ENCODE results near the gene COL24A1. TPM values are rescaled to one million over a fixed set of nuclear protein-coding genes. Genes with fewer than 3 reads are reported as not detected.

Gene COL24A1
- total RNA-seq (under 1 TPM; 0.09 to 0.14 TPM), polyA plus RNA-seq (not detected)

- Mint-ChIP-seq H3K4me3 (peak within 1 kb of the TSS in 5 of 8 donors; percentile 16 to 63 (median 37)), H3K9me3 (peaks cover 0 to 12% (median 4%) of the 10 kb centered on the region in 8 donors), H3K27me3 (peaks cover 14 to 22% of the 10 kb centered on the region in 2 donors), H3K36me3 (peaks cover 0 to 5% of the 10 kb centered on the region in 2 donors), H3K4me1 (peaks cover 0 to 14% (median 7%) of the 10 kb centered on the region in 4 donors), H3K27ac (no peak within 1 kb of the TSS)
- POLR2A ChIA-PET (ENCODE audit: partially characterized antibody): no interaction called here
- intact Hi-C loops (cut with micrococcal nuclease): no loop called here
- no peak for DNase-seq
- CTCF ChIA-PET (ENCODE audit: partially characterized antibody): no interaction called here
- Histone ChIP-seq H3K4me3 (ENCODE audit: low read length in 2 of 2) (no peak within 1 kb of the TSS), H3K4me1 (ENCODE audit: insufficient read depth, low read length) (no peaks in the 10 kb centered on the region), H3K27me3 (ENCODE audit: insufficient read depth, low read length) (peaks cover 4% of the 10 kb centered on the region), H3K9me3 (ENCODE audit: control insufficient read depth in 1 of 2, low read length in 2 of 2) (no peaks in the 10 kb centered on the region), H3K27ac (ENCODE audit: low read depth, low read length) (no peak within 1 kb of the TSS), H3K36me3 (ENCODE audit: insufficient read depth, low read length) (no peaks in the 10 kb centered on the region)
Observed at GRCh38 chr1:86156566-86157455, at the start of gene COL24A1. TSS of gene COL24A1 (minus strand) at chr1:86156772. CDS start at chr1:86156396, 376 bp downstream.

DNA sequence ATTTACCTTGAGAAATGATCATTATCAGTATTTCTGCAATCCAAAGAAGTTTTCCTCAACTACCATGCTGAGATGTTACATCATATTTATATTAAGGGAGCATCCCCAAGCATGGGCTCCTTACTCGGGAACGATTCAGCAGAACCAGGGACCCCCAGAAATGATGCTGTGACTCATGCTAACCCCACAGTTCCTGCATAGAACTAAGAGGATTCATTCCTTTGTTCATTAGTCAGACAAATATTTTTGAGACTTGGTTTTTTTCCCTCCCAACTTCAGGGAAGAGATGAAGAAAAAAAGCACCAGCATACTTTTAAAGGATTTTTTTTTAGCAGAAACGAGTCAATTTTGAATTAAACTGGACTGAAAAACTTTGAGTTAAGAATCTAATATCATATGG, 49.2 kb upstream of the COL24A1 start:
- ChIA-PET CTCF (ENCODE audit: partially characterized antibody) (no interaction called here), POLR2A (ENCODE audit: partially characterized antibody) (no interaction called here)
- Histone ChIP-seq H3K27me3 (ENCODE audit: insufficient read depth, low read length) (no peaks in the 10 kb centered on the region), H3K4me1 (ENCODE audit: insufficient read depth, low read length) (no peaks in the 10 kb centered on the region), H3K27ac (ENCODE audit: low read depth, low read length) (no peak overlapping the region), H3K36me3 (ENCODE audit: insufficient read depth, low read length) (no peaks in the 10 kb centered on the region), H3K4me3 (ENCODE audit: low read length in 2 of 2) (no peak overlapping the region), H3K9me3 (ENCODE audit: control insufficient read depth in 1 of 2, low read length in 2 of 2) (no peaks in the 10 kb centered on the region)
- intact Hi-C loops (cut with micrococcal nuclease): no loop called here
- no peak overlapping the region for H3K4me3 Mint-ChIP-seq
- no peak overlapping the region for H3K27ac Mint-ChIP-seq
- no peaks in the 10 kb centered on the region for H3K4me1 Mint-ChIP-seq
- H3K36me3 Mint-ChIP-seq: no peaks in the 10 kb centered on the region
- H3K9me3 Mint-ChIP-seq: no peaks in the 10 kb centered on the region
- H3K27me3 Mint-ChIP-seq: no peaks in the 10 kb centered on the region
- DNase-seq: no peak

DNA sequence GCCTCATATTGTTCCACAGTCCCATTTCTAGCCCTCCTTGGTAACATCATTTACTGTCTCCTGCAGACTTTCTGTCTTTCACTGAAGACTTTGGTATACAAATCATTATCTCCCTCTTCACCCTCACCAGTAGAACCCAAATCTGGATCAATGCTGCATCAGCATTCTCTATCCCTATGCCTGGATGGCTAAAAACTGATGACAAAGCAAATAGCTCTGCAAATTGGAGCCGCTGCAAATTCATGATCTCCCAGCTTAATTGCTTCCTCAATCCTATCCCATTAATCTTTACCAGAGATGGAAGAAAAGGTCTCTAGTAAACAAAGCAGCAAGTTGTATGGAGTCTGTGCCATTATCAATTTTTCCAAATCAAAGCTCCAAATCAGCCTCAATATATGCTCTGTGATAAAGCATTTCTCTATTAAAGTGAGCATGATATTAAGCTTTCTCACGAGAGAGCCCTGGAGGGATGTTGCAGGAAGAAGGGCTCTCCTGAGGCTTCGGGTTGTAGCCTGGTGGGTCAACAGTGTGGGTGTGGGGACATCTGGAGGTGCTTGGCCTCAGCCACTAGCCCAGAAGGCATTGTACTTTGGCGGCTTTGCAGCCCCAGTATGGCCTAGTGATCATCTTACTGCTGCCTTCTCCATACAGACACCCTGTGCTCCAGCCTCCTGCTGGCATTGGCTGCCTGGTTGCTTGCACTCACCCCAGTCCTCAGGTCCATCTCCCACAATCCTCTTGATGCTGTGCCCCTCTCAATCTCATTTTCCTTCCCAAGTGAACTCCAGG, 46.2 kb upstream of the COL24A1 start:
- Histone ChIP-seq H3K27me3 (ENCODE audit: insufficient read depth, low read length) (no peaks in the 10 kb centered on the region), H3K9me3 (ENCODE audit: control insufficient read depth in 1 of 2, low read length in 2 of 2) (no peaks in the 10 kb centered on the region), H3K27ac (ENCODE audit: low read depth, low read length) (no peak overlapping the region), H3K36me3 (ENCODE audit: insufficient read depth, low read length) (no peaks in the 10 kb centered on the region), H3K4me1 (ENCODE audit: insufficient read depth, low read length) (no peaks in the 10 kb centered on the region), H3K4me3 (ENCODE audit: low read length in 2 of 2) (no peak overlapping the region)
- CTCF ChIA-PET (ENCODE audit: partially characterized antibody): no interaction called here
- intact Hi-C loops (cut with micrococcal nuclease): no loop called here
- Mint-ChIP-seq H3K27ac (no peak overlapping the region), H3K9me3 (peaks cover 0 to 2% (median 0%) of the 10 kb centered on the region in 8 donors), H3K4me1 (no peaks in the 10 kb centered on the region), H3K36me3 (no peaks in the 10 kb centered on the region), H3K27me3 (no peaks in the 10 kb centered on the region), H3K4me3 (no peak overlapping the region)
- POLR2A ChIA-PET (ENCODE audit: partially characterized antibody): no interaction called here
- DNase-seq: no peak

GRCh38 chr1:86201311-86201710, 44.7 kb upstream of the COL24A1 start:
- POLR2A ChIA-PET (ENCODE audit: partially characterized antibody): no interaction called here
- no peak overlapping the region for H3K4me3 ChIP-seq (ENCODE audit: low read length in 2 of 2)

DNA sequence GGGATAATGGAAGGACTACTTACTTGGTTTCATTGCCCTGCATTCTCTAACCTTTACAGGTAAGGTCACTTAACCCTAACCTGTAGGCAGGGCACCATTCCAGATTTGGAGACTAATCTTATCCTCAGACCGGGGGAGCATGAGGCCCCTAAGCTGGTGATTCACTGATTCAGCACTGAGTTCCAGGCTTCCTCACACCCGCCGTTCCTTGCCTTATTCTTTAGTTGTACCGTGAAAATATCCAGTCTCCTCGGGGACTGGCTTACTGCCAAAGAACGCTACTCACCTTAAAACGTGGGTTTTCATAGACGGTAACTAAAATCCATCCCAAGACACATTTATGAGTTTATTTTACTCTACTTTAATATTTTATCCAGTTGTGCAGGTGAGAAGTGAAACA, 44.3 kb upstream of the COL24A1 start:
- intact Hi-C loops (cut with micrococcal nuclease): no loop called here
- no peak overlapping the region for H3K4me3 ChIP-seq (ENCODE audit: low read length in 2 of 2)
- no peak overlapping the region for H3K27ac Mint-ChIP-seq
- no peaks in the 10 kb centered on the region for H3K27me3 ChIP-seq (ENCODE audit: insufficient read depth, low read length)
- no peaks in the 10 kb centered on the region for H3K27me3 Mint-ChIP-seq
- ChIA-PET POLR2A (ENCODE audit: partially characterized antibody) (no interaction called here), CTCF (ENCODE audit: partially characterized antibody) (no interaction called here)
- DNase-seq: no peak
- H3K9me3 Mint-ChIP-seq: peaks cover 0 to 2% (median 0%) of the 10 kb centered on the region in 8 donors
- H3K9me3 ChIP-seq (ENCODE audit: control insufficient read depth in 1 of 2, low read length in 2 of 2): no peaks in the 10 kb centered on the region
- no peaks in the 10 kb centered on the region for H3K4me1 ChIP-seq (ENCODE audit: insufficient read depth, low read length)
- no peaks in the 10 kb centered on the region for H3K36me3 ChIP-seq (ENCODE audit: insufficient read depth, low read length)
- no peaks in the 10 kb centered on the region for H3K4me1 Mint-ChIP-seq
- H3K36me3 Mint-ChIP-seq: no peaks in the 10 kb centered on the region
- H3K27ac ChIP-seq (ENCODE audit: low read depth, low read length): no peak overlapping the region
- H3K4me3 Mint-ChIP-seq: no peak overlapping the region

More at GRCh38 chr1:86201311-86201710, 44.7 kb upstream of the COL24A1 start:
- H3K27ac Mint-ChIP-seq: no peak overlapping the region
- no peaks in the 10 kb centered on the region for H3K27me3 Mint-ChIP-seq
- H3K4me1 ChIP-seq (ENCODE audit: insufficient read depth, low read length): no peaks in the 10 kb centered on the region
- H3K4me1 Mint-ChIP-seq: no peaks in the 10 kb centered on the region
- H3K27me3 ChIP-seq (ENCODE audit: insufficient read depth, low read length): no peaks in the 10 kb centered on the region
- no peak for DNase-seq
- H3K9me3 Mint-ChIP-seq: peaks cover 0 to 2% (median 0%) of the 10 kb centered on the region in 8 donors
- H3K9me3 ChIP-seq (ENCODE audit: control insufficient read depth in 1 of 2, low read length in 2 of 2): no peaks in the 10 kb centered on the region
- CTCF ChIA-PET (ENCODE audit: partially characterized antibody): no interaction called here
- no peak overlapping the region for H3K4me3 Mint-ChIP-seq
- intact Hi-C loops (cut with micrococcal nuclease): no loop called here
- H3K27ac ChIP-seq (ENCODE audit: low read depth, low read length): no peak overlapping the region
- no peaks in the 10 kb centered on the region for H3K36me3 ChIP-seq (ENCODE audit: insufficient read depth, low read length)
- no peaks in the 10 kb centered on the region for H3K36me3 Mint-ChIP-seq

GRCh38 chr1:86197206-86197855, 40.8 kb upstream of the COL24A1 start:
- peaks cover 0 to 2% (median 0%) of the 10 kb centered on the region in 8 donors for H3K9me3 Mint-ChIP-seq
- intact Hi-C loops (cut with micrococcal nuclease): no loop called here
- no peak overlapping the region for H3K27ac ChIP-seq (ENCODE audit: low read depth, low read length)
- CTCF ChIA-PET (ENCODE audit: partially characterized antibody): no interaction called here
- H3K4me3 Mint-ChIP-seq: no peak overlapping the region
- no peaks in the 10 kb centered on the region for H3K36me3 ChIP-seq (ENCODE audit: insufficient read depth, low read length)
- POLR2A ChIA-PET (ENCODE audit: partially characterized antibody): no interaction called here
- H3K4me1 ChIP-seq (ENCODE audit: insufficient read depth, low read length): no peaks in the 10 kb centered on the region
- H3K27ac Mint-ChIP-seq: no peak overlapping the region
- H3K36me3 Mint-ChIP-seq: no peaks in the 10 kb centered on the region
- H3K27me3 ChIP-seq (ENCODE audit: insufficient read depth, low read length): no peaks in the 10 kb centered on the region
- H3K4me1 Mint-ChIP-seq: no peaks in the 10 kb centered on the region
- no peaks in the 10 kb centered on the region for H3K27me3 Mint-ChIP-seq
- H3K9me3 ChIP-seq (ENCODE audit: control insufficient read depth in 1 of 2, low read length in 2 of 2): no peaks in the 10 kb centered on the region
- DNase-seq: no peak
- no peak overlapping the region for H3K4me3 ChIP-seq (ENCODE audit: low read length in 2 of 2)

DNA sequence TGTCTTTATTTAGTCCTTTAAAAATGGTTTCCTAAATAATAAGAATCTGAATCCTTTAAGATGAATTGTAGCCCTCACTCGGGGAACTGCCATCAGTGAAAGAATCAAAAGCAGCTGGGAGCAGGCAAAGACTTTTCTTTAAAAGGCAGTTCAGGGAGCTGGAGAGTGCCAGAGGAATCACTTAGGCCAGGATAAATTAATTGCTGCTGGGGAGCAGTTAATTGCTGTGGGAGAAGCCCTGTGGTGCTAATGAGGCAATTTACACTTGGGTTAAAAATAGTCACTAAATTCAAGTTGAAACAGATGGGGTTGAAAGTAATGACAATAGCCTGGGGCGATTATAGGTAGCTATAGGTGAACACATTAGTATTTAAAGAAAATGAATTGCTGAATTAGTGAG, 38.7 kb upstream of the COL24A1 start:
- no peaks in the 10 kb centered on the region for H3K9me3 ChIP-seq (ENCODE audit: control insufficient read depth in 1 of 2, low read length in 2 of 2)
- Mint-ChIP-seq H3K9me3 (peaks cover 0 to 4% (median 0%) of the 10 kb centered on the region in 8 donors), H3K4me3 (no peak overlapping the region), H3K27me3 (no peaks in the 10 kb centered on the region), H3K27ac (no peak overlapping the region), H3K36me3 (no peaks in the 10 kb centered on the region), H3K4me1 (no peaks in the 10 kb centered on the region)
- POLR2A ChIA-PET (ENCODE audit: partially characterized antibody): no interaction called here
- H3K4me3 ChIP-seq (ENCODE audit: low read length in 2 of 2): no peak overlapping the region
- no peaks in the 10 kb centered on the region for H3K4me1 ChIP-seq (ENCODE audit: insufficient read depth, low read length)
- H3K27me3 ChIP-seq (ENCODE audit: insufficient read depth, low read length): no peaks in the 10 kb centered on the region
- no peaks in the 10 kb centered on the region for H3K36me3 ChIP-seq (ENCODE audit: insufficient read depth, low read length)
- no peak for DNase-seq
- CTCF ChIA-PET (ENCODE audit: partially characterized antibody): no interaction called here
- intact Hi-C loops (cut with micrococcal nuclease): no loop called here
- H3K27ac ChIP-seq (ENCODE audit: low read depth, low read length): no peak overlapping the region

All from CD4-positive, alpha-beta memory T cell (primary cell).